MG63 (cell line): ENCODE results near the gene HMGCS2. TPM values are rescaled to one million over a fixed set of nuclear protein-coding genes. Genes with fewer than 3 reads are reported as not detected.

Experiments used
- DNase-seq: peaks from one replicate; pipeline ENCODE4 v3.0.0-alpha.2; 2020
- H3K27me3 ChIP-seq: fragments of 250-450 bp; sonication (Bioruptor Pico); 2 replicates; pipeline ENCODE4 v1.5.1; 2020; ENCODE audit warnings: mild to moderate bottlenecking, moderate library complexity
- H3K36me3 ChIP-seq: fragments of 250-450 bp; sonication (Bioruptor Pico); 2 replicates; pipeline ENCODE4 v1.5.1; 2020; ENCODE audit warnings: mild to moderate bottlenecking, moderate library complexity
- H3K4me3 ChIP-seq: fragments of 250-450 bp; sonication (Bioruptor Pico); 2 replicates; pipeline ENCODE4 v1.5.1; 2020; ENCODE audit warnings: mild to moderate bottlenecking, moderate library complexity
- H3K9me3 ChIP-seq: fragments of 250-450 bp; sonication (Bioruptor Pico); 2 replicates; pipeline ENCODE4 v1.5.1; 2020; ENCODE audit warnings: mild to moderate bottlenecking, moderate library complexity
- total RNA-seq: library from RNA; depleted of rRNA; stranded (reverse); fragments of >200 nt; shearing (Covaris generic); gene quantifications from 2 replicates; pipeline ENCODE4 v1.2.3, GENCODE V29; 2014; ENCODE audit warnings: low replicate concordance

Gene HMGCS2
- total RNA-seq, 1 experiment from 2014 or later: not detected

GRCh38 chr1:119743776-119744597, 24.7 kb downstream of the HMGCS2 start:
- Histone ChIP-seq H3K4me3 (no peak overlapping the region), H3K36me3 (peaks cover 58% of the 10 kb centered on the region), H3K27me3 (no peaks in the 10 kb centered on the region), H3K9me3 (no peaks in the 10 kb centered on the region)
- peak; percentile 59 for DNase-seq

GRCh38 chr1:119743308-119743707, 25.4 kb downstream of the HMGCS2 start:
- Histone ChIP-seq H3K27me3 (no peaks in the 10 kb centered on the region), H3K36me3 (peaks cover 63% of the 10 kb centered on the region), H3K9me3 (no peaks in the 10 kb centered on the region), H3K4me3 (no peak overlapping the region)
- no peak for DNase-seq

- H3K27me3 ChIP-seq: no peaks in the 10 kb centered on the region
- no peak for DNase-seq
- H3K36me3 ChIP-seq: peaks cover 69% of the 10 kb centered on the region
- H3K4me3 ChIP-seq: no peak overlapping the region
- no peaks in the 10 kb centered on the region for H3K9me3 ChIP-seq
These were observed 26.0 kb downstream of the HMGCS2 start for GRCh38 chr1:119742677-119743076.

- Histone ChIP-seq H3K4me3 (no peak overlapping the region), H3K9me3 (no peaks in the 10 kb centered on the region), H3K27me3 (no peaks in the 10 kb centered on the region), H3K36me3 (peaks cover 71% of the 10 kb centered on the region)
- DNase-seq: peak; percentile 14
These were observed 26.5 kb downstream of the HMGCS2 start for GRCh38 chr1:119742202-119742601.

GRCh38 chr1:119740896-119741780, 27.6 kb downstream of the HMGCS2 start:
- H3K27me3 ChIP-seq: no peaks in the 10 kb centered on the region
- no peak for DNase-seq
- H3K4me3 ChIP-seq: no peak overlapping the region
- H3K9me3 ChIP-seq: no peaks in the 10 kb centered on the region
- peaks cover 81% of the 10 kb centered on the region for H3K36me3 ChIP-seq

- no peak for DNase-seq
- Histone ChIP-seq H3K9me3 (no peaks in the 10 kb centered on the region), H3K36me3 (peaks cover 83% of the 10 kb centered on the region), H3K27me3 (no peaks in the 10 kb centered on the region), H3K4me3 (no peak overlapping the region)
These were observed 28.4 kb downstream of the HMGCS2 start for GRCh38 chr1:119740261-119740660.

GRCh38 chr1:119739150-119739549, 29.6 kb downstream of the HMGCS2 start:
- no peaks in the 10 kb centered on the region for H3K9me3 ChIP-seq
- DNase-seq: no peak
- H3K27me3 ChIP-seq: no peaks in the 10 kb centered on the region
- no peak overlapping the region for H3K4me3 ChIP-seq
- H3K36me3 ChIP-seq: peaks cover 86% of the 10 kb centered on the region

- peaks cover 87% of the 10 kb centered on the region for H3K36me3 ChIP-seq
These were observed 30.5 kb downstream of the HMGCS2 start for GRCh38 chr1:119738100-119738720.

GRCh38 chr1:119737040-119737682, 31.5 kb downstream of the HMGCS2 start:
- DNase-seq: no peak
- no peaks in the 10 kb centered on the region for H3K27me3 ChIP-seq
- H3K9me3 ChIP-seq: no peaks in the 10 kb centered on the region
- peaks cover 87% of the 10 kb centered on the region for H3K36me3 ChIP-seq
- no peak overlapping the region for H3K4me3 ChIP-seq

More at GRCh38 chr1:119738100-119738720, 30.5 kb downstream of the HMGCS2 start:
- no peak for DNase-seq
- H3K4me3 ChIP-seq: no peak overlapping the region
- no peaks in the 10 kb centered on the region for H3K27me3 ChIP-seq
- no peaks in the 10 kb centered on the region for H3K9me3 ChIP-seq

GRCh38 chr1:119736649-119737039, 32.1 kb downstream of the HMGCS2 start:
- no peak overlapping the region for H3K4me3 ChIP-seq
- no peak for DNase-seq
- H3K27me3 ChIP-seq: no peaks in the 10 kb centered on the region
- H3K9me3 ChIP-seq: no peaks in the 10 kb centered on the region
- peaks cover 85% of the 10 kb centered on the region for H3K36me3 ChIP-seq

- Histone ChIP-seq H3K36me3 (peaks cover 89% of the 10 kb centered on the region), H3K9me3 (no peaks in the 10 kb centered on the region), H3K4me3 (no peak overlapping the region), H3K27me3 (no peaks in the 10 kb centered on the region)
- no peak for DNase-seq
These were observed 33.5 kb downstream of the HMGCS2 start for GRCh38 chr1:119735217-119735616.

- no peak for DNase-seq
- H3K36me3 ChIP-seq: peaks cover 91% of the 10 kb centered on the region
- no peak overlapping the region for H3K4me3 ChIP-seq
- H3K9me3 ChIP-seq: no peaks in the 10 kb centered on the region
- no peaks in the 10 kb centered on the region for H3K27me3 ChIP-seq
These were observed 35.0 kb downstream of the HMGCS2 start for GRCh38 chr1:119733754-119734153.

GRCh38 chr1:119732465-119733168, 36.1 kb downstream of the HMGCS2 start:
- DNase-seq: no peak
- no peaks in the 10 kb centered on the region for H3K27me3 ChIP-seq
- no peak overlapping the region for H3K4me3 ChIP-seq
- no peaks in the 10 kb centered on the region for H3K9me3 ChIP-seq
- H3K36me3 ChIP-seq: peaks cover 93% of the 10 kb centered on the region

- H3K4me3 ChIP-seq: no peak overlapping the region
- no peaks in the 10 kb centered on the region for H3K27me3 ChIP-seq
- no peak for DNase-seq
- no peaks in the 10 kb centered on the region for H3K9me3 ChIP-seq
- H3K36me3 ChIP-seq: peaks cover 94% of the 10 kb centered on the region
These were observed 36.8 kb downstream of the HMGCS2 start for GRCh38 chr1:119731741-119732430.

- no peak for DNase-seq
- Histone ChIP-seq H3K4me3 (no peak overlapping the region), H3K9me3 (no peaks in the 10 kb centered on the region), H3K36me3 (peaks cover 94% of the 10 kb centered on the region), H3K27me3 (no peaks in the 10 kb centered on the region)
These were observed 37.6 kb downstream of the HMGCS2 start for GRCh38 chr1:119731060-119731459.

- Histone ChIP-seq H3K36me3 (peaks cover 93% of the 10 kb centered on the region), H3K27me3 (no peaks in the 10 kb centered on the region), H3K4me3 (no peak overlapping the region), H3K9me3 (no peaks in the 10 kb centered on the region)
- DNase-seq: no peak
These were observed 39.7 kb downstream of the HMGCS2 start for GRCh38 chr1:119729044-119729443.
